OCI-LY3 (cell line): Measurements from ENCODE around the gene CABP4.

Experiments used
- H2AFZ ChIP-seq: fragments of 200-600, 300-600 bp; shearing (Covaris generic); 2 replicates; pipeline ENCODE4 v1.6.0; 2014; ENCODE audit warnings: antibody characterized with exemption, low read depth, low read length
- H3K27ac ChIP-seq: fragments of 200-600, 300-600 bp; sonication (generic); 2 replicates; pipeline ENCODE4 v1.5.1; 2014; ENCODE audit warnings: mild to moderate bottlenecking, low read length, moderate library complexity, mixed read lengths
- H3K27me3 ChIP-seq: fragments of 200-600, 300-600 bp; sonication (generic); 2 replicates; pipeline ENCODE4 v1.6.1; 2014; ENCODE audit warnings: low read depth, low read length, mixed read lengths
- H3K36me3 ChIP-seq: fragments of 200-600, 300-600 bp; sonication (generic); replicated peaks from 2 replicates; pipeline ENCODE3; 2014; ENCODE audit warnings: low read depth, low read length, mixed read lengths
- H3K4me1 ChIP-seq: fragments of 300-600, 200-600 bp; sonication (generic); 2 replicates; pipeline ENCODE4 v1.6.1; 2014; ENCODE audit warnings: low read length, mixed read lengths
- H3K4me2 ChIP-seq: fragments of 200-600, 300-600 bp; sonication (generic); 2 replicates; pipeline ENCODE4 v1.6.1; 2014; ENCODE audit warnings: low read length, mixed read lengths
- H3K4me3 ChIP-seq: fragments of 300-600, 200-600 bp; sonication (generic); 2 replicates; pipeline ENCODE4 v1.5.1; 2014; ENCODE audit warnings: antibody characterized with exemption, mild to moderate bottlenecking, low read length, moderate library complexity
- H3K79me2 ChIP-seq: fragments of 300-600, 200-600 bp; shearing (Covaris generic); 2 replicates; pipeline ENCODE4 v1.6.1; 2014; ENCODE audit warnings: mild to moderate bottlenecking, low read length, mixed read lengths
- H3K9ac ChIP-seq: fragments of 300-600, 200-600 bp; shearing (Covaris generic); 2 replicates; pipeline ENCODE4 v1.6.0; 2014; ENCODE audit warnings: mild to moderate bottlenecking, low read length, moderate library complexity
- H3K9me3 ChIP-seq: fragments of 200-600, 300-600 bp; shearing (Covaris generic); 2 replicates; pipeline ENCODE4 v1.6.1; 2014; ENCODE audit warnings: low read length, mixed read lengths; ENCODE audit not compliant: insufficient read depth
- H4K20me1 ChIP-seq: fragments of 200-600, 300-600 bp; sonication (generic); 2 replicates; pipeline ENCODE4 v1.6.1; 2016; ENCODE audit warnings: low read length, mixed read lengths; ENCODE audit not compliant: insufficient read depth
- EZH2phosphoT487 ChIP-seq: fragments of 200-600 bp; shearing (Covaris generic); IDR thresholded peaks from 2 replicates; pipeline ENCODE4 v1.6.1; 2018; ENCODE audit warnings: antibody characterized with exemption, mixed run types, low read depth
- TF ChIP-seq, protein P1 (sequence below): fragments of 200-600, 300-600 bp; sonication (generic); IDR thresholded peaks from 2 replicates; pipeline ENCODE4 v1.5.1; 2014; ENCODE audit warnings: antibody characterized with exemption, low read length, low read depth

The CABP4 gene

DNA sequence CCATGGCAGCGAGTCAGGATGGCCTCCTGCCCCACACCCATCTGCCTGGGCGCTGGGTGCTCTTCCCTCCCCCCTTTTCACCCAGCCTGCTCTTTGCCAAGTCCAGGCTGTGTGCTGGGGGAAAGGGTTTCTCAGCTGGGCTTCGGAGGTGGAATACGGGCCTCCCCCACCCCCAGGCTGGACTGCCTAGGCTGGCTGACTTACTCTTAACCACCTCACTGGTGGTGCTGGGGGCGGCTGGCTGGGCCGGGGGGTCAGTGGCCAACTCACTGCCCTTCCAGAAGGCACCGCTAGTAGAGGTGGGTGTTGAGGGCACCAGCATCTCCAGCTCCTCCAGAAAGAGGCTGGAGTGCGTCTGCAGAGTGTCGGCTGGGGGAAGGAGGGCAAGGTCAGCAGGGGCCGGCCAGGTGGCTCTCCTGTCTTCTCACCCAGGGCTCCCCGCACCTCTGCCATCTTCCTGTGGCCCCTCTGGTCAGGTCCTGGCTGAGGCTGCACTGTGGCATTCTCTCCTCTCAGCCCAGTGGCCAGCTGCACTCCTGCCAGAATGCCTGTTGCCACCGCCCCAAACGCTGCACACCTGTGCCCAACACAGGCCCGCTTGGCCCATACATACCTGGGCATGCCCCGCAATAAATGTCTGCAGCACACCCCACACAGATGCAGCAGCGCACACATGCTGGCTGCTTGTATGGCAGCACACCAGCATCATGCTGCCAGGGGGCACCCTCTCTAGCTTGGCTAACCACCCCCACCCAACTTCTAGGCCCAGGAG, 40.3 kb downstream of the CABP4 start:
- H3K36me3 ChIP-seq: peaks cover 75% of the 10 kb centered on the region
- H3K27ac ChIP-seq: no peak overlapping the region
- no peak overlapping the region for H3K4me2 ChIP-seq
- H3K4me3 ChIP-seq: no peak overlapping the region
- H2AFZ ChIP-seq: no peak overlapping the region
- TF ChIP-seq, protein P1, sequence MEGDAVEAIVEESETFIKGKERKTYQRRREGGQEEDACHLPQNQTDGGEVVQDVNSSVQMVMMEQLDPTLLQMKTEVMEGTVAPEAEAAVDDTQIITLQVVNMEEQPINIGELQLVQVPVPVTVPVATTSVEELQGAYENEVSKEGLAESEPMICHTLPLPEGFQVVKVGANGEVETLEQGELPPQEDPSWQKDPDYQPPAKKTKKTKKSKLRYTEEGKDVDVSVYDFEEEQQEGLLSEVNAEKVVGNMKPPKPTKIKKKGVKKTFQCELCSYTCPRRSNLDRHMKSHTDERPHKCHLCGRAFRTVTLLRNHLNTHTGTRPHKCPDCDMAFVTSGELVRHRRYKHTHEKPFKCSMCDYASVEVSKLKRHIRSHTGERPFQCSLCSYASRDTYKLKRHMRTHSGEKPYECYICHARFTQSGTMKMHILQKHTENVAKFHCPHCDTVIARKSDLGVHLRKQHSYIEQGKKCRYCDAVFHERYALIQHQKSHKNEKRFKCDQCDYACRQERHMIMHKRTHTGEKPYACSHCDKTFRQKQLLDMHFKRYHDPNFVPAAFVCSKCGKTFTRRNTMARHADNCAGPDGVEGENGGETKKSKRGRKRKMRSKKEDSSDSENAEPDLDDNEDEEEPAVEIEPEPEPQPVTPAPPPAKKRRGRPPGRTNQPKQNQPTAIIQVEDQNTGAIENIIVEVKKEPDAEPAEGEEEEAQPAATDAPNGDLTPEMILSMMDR: no peak
- TF ChIP-seq EZH2phosphoT487: no peak
- H3K4me1 ChIP-seq: no peaks in the 10 kb centered on the region
- no peaks in the 10 kb centered on the region; the same call in 1 of the 2 replicates for H4K20me1 ChIP-seq
- no peaks in the 10 kb centered on the region for H3K27me3 ChIP-seq
- H3K9ac ChIP-seq: no peak overlapping the region
- H3K79me2 ChIP-seq: no peaks in the 10 kb centered on the region
- no peaks in the 10 kb centered on the region for H3K9me3 ChIP-seq

DNA sequence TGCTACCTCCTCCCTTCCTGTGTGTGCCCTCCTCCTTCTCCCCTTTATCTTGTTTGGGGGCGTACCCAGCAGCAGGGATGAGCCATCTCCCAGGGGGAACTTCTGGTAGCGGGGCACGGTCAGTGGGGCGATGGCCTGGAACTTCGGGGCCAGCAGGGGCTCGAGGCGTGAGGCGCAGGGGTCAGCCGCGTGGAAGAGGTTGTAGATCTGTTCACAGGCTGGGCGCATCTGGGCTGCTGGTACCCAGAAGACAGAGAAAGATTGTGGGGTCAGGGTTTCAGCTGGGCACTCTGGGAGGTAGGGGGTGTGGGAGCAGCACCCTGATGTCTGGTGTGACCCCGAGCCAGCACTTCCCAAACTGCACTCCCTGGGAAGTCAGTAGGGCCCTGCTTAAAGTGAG, 41.0 kb downstream of the CABP4 start:
- Histone ChIP-seq H4K20me1 (peaks cover under 1% of the 10 kb centered on the region), H3K27ac (no peak overlapping the region), H3K4me3 (no peak overlapping the region), H3K9ac (no peak overlapping the region), H3K9me3 (no peaks in the 10 kb centered on the region), H3K4me2 (no peak overlapping the region), H3K27me3 (no peaks in the 10 kb centered on the region), H3K4me1 (no peaks in the 10 kb centered on the region), H3K79me2 (no peaks in the 10 kb centered on the region), H2AFZ (no peak overlapping the region), H3K36me3 (peaks cover 75% of the 10 kb centered on the region)
- TF ChIP-seq, protein P1: no peak
- TF ChIP-seq EZH2phosphoT487: no peak

DNA sequence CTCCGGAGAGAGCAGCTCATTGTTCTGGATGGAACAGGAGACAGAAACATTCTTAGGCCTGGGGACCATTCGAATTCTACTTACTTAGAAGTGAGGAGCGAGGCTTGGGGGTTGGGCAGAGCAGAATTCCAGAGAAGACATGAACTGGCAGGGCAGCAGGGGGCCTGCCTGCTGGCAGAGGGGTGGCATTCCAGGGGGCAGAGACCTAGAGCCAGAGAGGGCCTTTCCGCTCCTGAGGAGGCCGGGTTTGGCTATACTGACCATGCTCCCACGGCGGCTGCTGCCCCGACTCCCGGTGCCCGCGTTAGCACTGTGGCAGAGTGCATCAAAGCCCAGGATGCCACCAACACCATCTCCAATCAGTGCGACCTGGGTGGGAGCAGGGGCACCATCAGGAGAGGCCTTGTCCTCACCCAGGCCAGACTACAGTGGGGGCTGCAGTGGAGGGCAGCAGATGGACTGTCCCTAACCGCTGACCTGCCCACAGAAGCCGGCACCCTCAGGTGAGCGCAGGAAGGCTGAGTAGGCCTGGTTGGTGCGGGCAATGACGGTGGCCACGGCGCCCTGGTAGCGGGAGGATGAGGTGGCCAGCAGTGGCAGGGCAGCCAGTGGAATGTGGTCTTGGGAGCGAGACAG, 42.6 kb downstream of the CABP4 start:
- no peaks in the 10 kb centered on the region for H3K79me2 ChIP-seq
- H3K9ac ChIP-seq: no peak overlapping the region
- no peak overlapping the region for H2AFZ ChIP-seq
- H3K4me2 ChIP-seq: no peak overlapping the region
- H3K27me3 ChIP-seq: no peaks in the 10 kb centered on the region
- no peak overlapping the region for H3K4me3 ChIP-seq
- no peak overlapping the region for H3K27ac ChIP-seq
- no peak for TF ChIP-seq EZH2phosphoT487
- TF ChIP-seq, protein P1: no peak
- peaks cover 77% of the 10 kb centered on the region for H3K36me3 ChIP-seq
- no peaks in the 10 kb centered on the region for H3K9me3 ChIP-seq
- peaks cover 13% of the 10 kb centered on the region for H4K20me1 ChIP-seq
- H3K4me1 ChIP-seq: no peaks in the 10 kb centered on the region

DNA sequence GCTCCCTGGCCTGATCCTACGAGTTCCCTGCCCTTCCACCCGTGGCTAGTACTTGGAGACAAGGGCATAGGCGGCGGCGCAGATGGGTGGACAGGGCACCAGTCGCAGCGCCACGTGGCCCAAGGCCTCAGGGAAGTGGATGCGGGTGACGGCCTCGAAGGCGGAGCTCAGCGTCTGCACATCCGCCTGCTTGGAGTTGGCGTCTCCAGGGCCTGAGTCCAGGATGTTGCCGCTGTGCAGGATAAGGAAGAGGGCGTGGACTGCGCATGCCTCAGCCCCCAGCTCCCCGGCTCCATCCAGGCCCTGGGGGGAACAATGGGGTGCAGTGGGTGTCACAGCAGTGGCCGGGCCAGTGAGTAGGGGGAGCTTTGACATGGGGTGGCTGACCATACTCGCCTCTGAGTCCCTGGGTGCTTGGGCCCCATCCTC, 43.4 kb downstream of the CABP4 start:
- Histone ChIP-seq H2AFZ (no peak overlapping the region), H3K27ac (no peak overlapping the region), H3K36me3 (peaks cover 73% of the 10 kb centered on the region), H4K20me1 (peaks cover 21% of the 10 kb centered on the region), H3K79me2 (peaks cover 2% of the 10 kb centered on the region; the same call in 1 of the 2 replicates), H3K4me2 (no peak overlapping the region), H3K9ac (no peak overlapping the region), H3K9me3 (no peaks in the 10 kb centered on the region), H3K4me1 (0 out of 2 replicates have a peak, but pooled peaks cover under 1% of the 10 kb centered on the region), H3K4me3 (no peak overlapping the region), H3K27me3 (no peaks in the 10 kb centered on the region)
- no peak for TF ChIP-seq EZH2phosphoT487
- TF ChIP-seq, protein P1: no peak
